CD4-positive, alpha-beta T cell treated with Interleukin-4 for 4 hours (primary cell): ENCODE data around the gene ROMO1.

Experiments used
- DNase-seq: peaks from one replicate; pipeline ENCODE4 v3.0.0-alpha.2; 2020

Gene ROMO1

GRCh38 chr20:35699127-35699956 lies at the start of gene ROMO1, which contains the start of gene NFS1:
Gene ROMO1, plus strand, starts transcription at chr20:35699405. Its CDS starts 228 bp downstream, at chr20:35699633.
Gene NFS1, minus strand, starts transcription at chr20:35699352. Its CDS starts 64 bp downstream, at chr20:35699288.
- peak; percentile 81 for DNase-seq

GRCh38 chr20:35650632-35651031 lies 48.6 kb upstream of the ROMO1 start:
- no peak for DNase-seq

- no peak for DNase-seq
Observed at GRCh38 chr20:35651958-35652357, 47.2 kb upstream of the ROMO1 start.

GRCh38 chr20:35652641-35653429 lies 46.4 kb upstream of the ROMO1 start:
- no peak for DNase-seq

- no peak for DNase-seq
Observed at GRCh38 chr20:35653430-35653734, 45.8 kb upstream of the ROMO1 start.

GRCh38 chr20:35653893-35654292 lies 45.3 kb upstream of the ROMO1 start:
- DNase-seq, result no peak

GRCh38 chr20:35654415-35654814 lies 44.8 kb upstream of the ROMO1 start:
- no peak for DNase-seq

GRCh38 chr20:35657271-35657670 lies 41.9 kb upstream of the ROMO1 start:
- DNase-seq, result peak; percentile 18

- no peak for DNase-seq
Observed at GRCh38 chr20:35660122-35660937, 38.9 kb upstream of the ROMO1 start.

GRCh38 chr20:35661053-35661452 lies 38.2 kb upstream of the ROMO1 start:
- peak; percentile 33 for DNase-seq

- peak; percentile 12 for DNase-seq
Observed at GRCh38 chr20:35661908-35662307, 37.3 kb upstream of the ROMO1 start.

- DNase-seq, result no peak
Observed at GRCh38 chr20:35662551-35662950, 36.7 kb upstream of the ROMO1 start.

GRCh38 chr20:35663516-35664465 lies 35.4 kb upstream of the ROMO1 start:
- peak; percentile 58 for DNase-seq

- peak; percentile 93 for DNase-seq
Observed at GRCh38 chr20:35664466-35665206, 34.6 kb upstream of the ROMO1 start, which contains the start of the genes CPNE1 and RBM12. Gene CPNE1, minus strand, starts transcription at chr20:35664900. Its CDS starts 31,977 bp downstream, at chr20:35632923. Gene RBM12, minus strand, starts transcription at chr20:35664900. Its CDS starts 9,578 bp downstream, at chr20:35655322.

GRCh38 chr20:35665949-35666288 lies 33.3 kb upstream of the ROMO1 start:
- DNase-seq, result no peak

GRCh38 chr20:35669221-35669620 lies 30.0 kb upstream of the ROMO1 start:
- DNase-seq, result no peak

- no peak for DNase-seq
Observed at GRCh38 chr20:35669681-35670080, 29.5 kb upstream of the ROMO1 start.

- no peak for DNase-seq
Observed at GRCh38 chr20:35673884-35674283, 25.3 kb upstream of the ROMO1 start.

- no peak for DNase-seq
Observed at GRCh38 chr20:35674921-35675320, 24.3 kb upstream of the ROMO1 start.

GRCh38 chr20:35680452-35681183 lies 18.6 kb upstream of the ROMO1 start:
- no peak for DNase-seq
